HCT116 (cell line): ENCODE data around the gene BICRA. TPM values are rescaled to one million over a fixed set of nuclear protein-coding genes. Genes with fewer than 3 reads are reported as not detected.
A peak's percentile ranks its signal among the peaks of the same experiment; 100 is the strongest.

ENCODE experiments used
- ATAC-seq: fragments of 200-7000 bp; cut with Tn5 transposase; 2 replicates; pipeline ENCODE4 v1.9.1; 2020; ENCODE audit warnings: mild to moderate bottlenecking, moderate library complexity
- BruUV-seq: library from RNA; stranded (reverse); fragments of 400-500 nt; replicated peaks from 2 replicates; lab custom pipeline; 2021; lab: Mats Ljungman, UMichigan
- CTCF ChIA-PET: fragments of 300-600 bp; sonication (Branson Sonifier 250); formaldehyde crosslinking; loops from one replicate; lab custom pipeline; 2021; ENCODE audit warnings: antibody characterized with exemption; lab: Charles Lee
- POLR2A ChIA-PET: fragments of 300-600, 350-600 bp; sonication (Branson Sonifier 250); formaldehyde crosslinking; loops from one replicate; lab custom pipeline; 2021; ENCODE audit warnings: antibody characterized with exemption; lab: Charles Lee
- RAD21 ChIA-PET, 2 experiments: fragments of 300-600 bp; sonication (Branson Sonifier 250); formaldehyde crosslinking; loops; one replicate each; lab custom pipeline; 2023; ENCODE audit warnings: low total read pairs in 2 of 2; ENCODE audit not compliant: uncharacterized antibody in 2 of 2, unreplicated experiment in 2 of 2, low non-redundant PET in 1 of 2; lab: Charles Lee
- DNase-seq: peaks from one replicate; pipeline ENCODE4 v3.0.0-alpha.2; 2010; ENCODE audit warnings: low read depth, low spot score
- H2AFZ ChIP-seq: fragments of 200-600 bp; shearing (Covaris generic), sonication (generic); 2 replicates; pipeline ENCODE4 v1.6.1; 2017; ENCODE audit warnings: low read depth, mixed run types, mixed read lengths, antibody characterized with exemption, low read length; ENCODE audit not compliant: poor library complexity, severe bottlenecking
- H3K27ac ChIP-seq: 2 replicates; pipeline ENCODE4 v1.5.1; 2012; ENCODE audit warnings: low read depth, low read length
- H3K27me3 ChIP-seq: fragments of 200-600 bp; sonication (generic); 2 replicates; pipeline ENCODE4 v1.6.1; 2016; ENCODE audit warnings: mixed run types, low read length, mixed read lengths; ENCODE audit not compliant: insufficient read depth
- H3K36me3 ChIP-seq, 2 experiments: fragments of 200-500 bp in 1 of 2; fragments of 200-600 bp in 1 of 2; sonication (Bioruptor generic) in 1 of 2; sonication (generic) in 1 of 2; 2 replicates each; pipeline versions ENCODE4 v1.5.1 to v1.6.1; 2014 to 2016; ENCODE audit warnings: low read length in 2 of 2, inconsistent platforms in 1 of 2, mixed read lengths in 1 of 2, mixed run types in 1 of 2; ENCODE audit not compliant: insufficient read depth in 2 of 2, control insufficient read depth in 1 of 2
- H3K4me1 ChIP-seq, 2 experiments: fragments of 200-600 bp in 1 of 2; sonication (generic) in 1 of 2; 2 replicates each; pipeline versions ENCODE4 v1.5.1 to v1.6.1; 2012 to 2017; ENCODE audit warnings: low read length in 2 of 2, inconsistent platforms in 1 of 2, mild to moderate bottlenecking in 1 of 2, mixed read lengths in 1 of 2, mixed run types in 1 of 2, moderate library complexity in 1 of 2; ENCODE audit not compliant: insufficient read depth in 2 of 2, control insufficient read depth in 1 of 2
- H3K4me2 ChIP-seq: fragments of 200-600 bp; sonication (generic); 2 replicates; pipeline ENCODE4 v1.6.1; 2017; ENCODE audit warnings: mixed run types, low read length, mixed read lengths
- H3K4me3 ChIP-seq, 2 experiments: fragments of 200-600 bp in 1 of 2; sonication (generic) in 1 of 2; replicated peaks in 1 of 2; 2 replicates each; pipeline ENCODE4 v1.5.1; 2011 to 2016; ENCODE audit warnings: low read length in 2 of 2, control low read depth in 1 of 2, low read depth in 1 of 2, mild to moderate bottlenecking in 1 of 2, mixed read lengths in 1 of 2, mixed run types in 1 of 2
- H3K79me2 ChIP-seq: fragments of 200-600 bp; sonication (generic); 2 replicates; pipeline ENCODE4 v1.6.1; 2017; ENCODE audit warnings: mild to moderate bottlenecking, mixed run types, low read length, moderate library complexity, mixed read lengths; ENCODE audit not compliant: insufficient read depth
- H3K9ac ChIP-seq: fragments of 200-600 bp; sonication (generic); 2 replicates; pipeline ENCODE4 v1.6.1; 2016; ENCODE audit warnings: low read length, mixed read lengths
- H3K9me2 ChIP-seq: fragments of 200-600 bp; sonication (generic), shearing (Covaris generic); 2 replicates; pipeline ENCODE4 v1.6.1; 2017; ENCODE audit warnings: mixed run types, mild to moderate bottlenecking, moderate library complexity; ENCODE audit not compliant: insufficient read depth
- H3K9me3 ChIP-seq, 2 experiments: fragments of 200-500 bp in 1 of 2; fragments of 200-600 bp in 1 of 2; sonication (Bioruptor generic) in 1 of 2; sonication (generic) in 1 of 2; 2 replicates each; pipeline ENCODE4 v1.6.1; 2014 to 2017; ENCODE audit warnings: low read length in 2 of 2, mixed read lengths in 2 of 2, inconsistent platforms in 1 of 2, low read depth in 1 of 2, mild to moderate bottlenecking in 1 of 2, mixed run types in 1 of 2, moderate library complexity in 1 of 2; ENCODE audit not compliant: control insufficient read depth in 1 of 2, insufficient read depth in 1 of 2
- H4K20me1 ChIP-seq: fragments of 200-600 bp; sonication (generic), shearing (Covaris generic); 2 replicates; pipeline ENCODE4 v1.6.1; 2017; ENCODE audit warnings: mixed run types, mild to moderate bottlenecking, moderate library complexity; ENCODE audit not compliant: insufficient read depth
- ATF3 ChIP-seq: IDR thresholded peaks from 2 replicates; pipeline ENCODE4 v1.6.1; 2012
- CBX3 ChIP-seq: IDR thresholded peaks from 2 replicates; pipeline ENCODE4 v1.6.1; 2012; ENCODE audit warnings: low read depth
- EGR1 ChIP-seq: IDR thresholded peaks from 2 replicates; pipeline ENCODE4 v1.6.1; 2012; ENCODE audit warnings: low read depth
- EZH2 ChIP-seq: fragments of 200-600 bp; sonication (generic); IDR thresholded peaks from 2 replicates; pipeline ENCODE4 v1.6.1; 2017; ENCODE audit warnings: antibody characterized with exemption, mixed run types
- EZH2phosphoT487 ChIP-seq: fragments of 200-600 bp; IDR thresholded peaks from 2 replicates; pipeline ENCODE4 v1.6.1; 2018; ENCODE audit warnings: antibody characterized with exemption, borderline replicate concordance
- FOSL1 ChIP-seq: IDR thresholded peaks from 2 replicates; pipeline ENCODE4 v1.6.1; 2012; ENCODE audit warnings: low read depth
- JUND ChIP-seq: IDR thresholded peaks from 2 replicates; pipeline ENCODE4 v1.6.1; 2012
- POLR2A ChIP-seq: IDR thresholded peaks from 2 replicates; pipeline ENCODE4 v1.7.0; 2011; ENCODE audit warnings: borderline replicate concordance; ENCODE audit not compliant: insufficient read depth, insufficient read length; ENCODE audit errors: extremely low read depth
- REST ChIP-seq: IDR thresholded peaks from 2 replicates; pipeline ENCODE4 v1.6.1; 2012; ENCODE audit warnings: low read depth
- SIN3A ChIP-seq: IDR thresholded peaks from 2 replicates; pipeline ENCODE4 v1.6.1; 2012; ENCODE audit warnings: low read depth
- SP1 ChIP-seq: IDR thresholded peaks from 2 replicates; pipeline ENCODE4 v1.6.1; 2012; ENCODE audit warnings: low read depth
- SRF ChIP-seq: IDR thresholded peaks from 2 replicates; pipeline ENCODE4 v1.6.1; 2012; ENCODE audit warnings: low read depth
- TCF7L2 ChIP-seq: IDR thresholded peaks from 2 replicates; pipeline ENCODE4 v1.7.0; 2011; ENCODE audit warnings: borderline replicate concordance, inconsistent platforms; ENCODE audit not compliant: insufficient read depth, insufficient read length; ENCODE audit errors: extremely low read depth
- ZBTB33 ChIP-seq: IDR thresholded peaks from 2 replicates; pipeline ENCODE4 v1.6.1; 2011; ENCODE audit warnings: mild to moderate bottlenecking, low read length, moderate library complexity; ENCODE audit not compliant: insufficient replicate concordance; ENCODE audit errors: extremely low read depth
- ZNF274 ChIP-seq: fragments of 200-500 bp; sonication (Bioruptor generic); IDR thresholded peaks from 2 replicates; pipeline ENCODE4 v1.6.1; 2014; ENCODE audit warnings: mild to moderate bottlenecking, low read depth, low read length, inconsistent platforms
- intact Hi-C: fragments of 100-400 bp; cut with micrococcal nuclease; formaldehyde crosslinking; loops from 2 replicates; pipeline ENCODE4 v1.10.0; 2022
- total RNA-seq: library from RNA; stranded (reverse); gene quantifications from one replicate; pipeline ENCODE4 v1.2.1, GENCODE V29; 2021; ENCODE audit not compliant: unreplicated experiment

BICRA gene
- total RNA-seq, 1 experiment from 2014 or later: 11.3 TPM

- H3K4me1 ChIP-seq: no peaks in the 10 kb centered on the region
- TF ChIP-seq SIN3A: no peak
- no peak for TF ChIP-seq EGR1
- TF ChIP-seq EZH2phosphoT487: no peak
- TF ChIP-seq SP1: no peak
- no peak overlapping the region for H3K9ac ChIP-seq
- ChIA-PET RAD21 (no interaction called here), CTCF (no interaction called here), POLR2A (no interaction called here)
- no peak overlapping the region for H3K27ac ChIP-seq
- BruUV-seq: no TSS peak
- intact Hi-C loops: no loop called here
- peaks cover 0 to 2% of the 10 kb centered on the region in 2 experiments; a peak in 2 of 4 replicates for H3K36me3 ChIP-seq
- no peaks in the 10 kb centered on the region for H3K79me2 ChIP-seq
- no peaks in the 10 kb centered on the region for H3K9me3 ChIP-seq
- no peaks in the 10 kb centered on the region for H3K27me3 ChIP-seq
- H4K20me1 ChIP-seq: no peaks in the 10 kb centered on the region
- no peaks in the 10 kb centered on the region for H3K9me2 ChIP-seq
- H2AFZ ChIP-seq: no peak overlapping the region
- H3K4me3 ChIP-seq: no peak overlapping the region
- DNase-seq (no peak), ATAC-seq (peak; percentile 25; the same call in 1 of the 2 replicates)
- H3K4me2 ChIP-seq: no peak overlapping the region
Measured at GRCh38 chr19:47681388-47681787, 72.5 kb downstream of the BICRA start.

- ATAC-seq (no peak), DNase-seq (no peak)
- Histone ChIP-seq H2AFZ (no peak overlapping the region), H3K27me3 (no peaks in the 10 kb centered on the region), H3K27ac (no peak overlapping the region), H3K4me1 (no peaks in the 10 kb centered on the region), H3K36me3 (peaks cover 0 to 2% of the 10 kb centered on the region in 2 experiments; a peak in 2 of 4 replicates), H3K9me3 (no peaks in the 10 kb centered on the region), H3K4me2 (no peak overlapping the region), H3K9me2 (no peaks in the 10 kb centered on the region), H4K20me1 (no peaks in the 10 kb centered on the region), H3K4me3 (no peak overlapping the region), H3K9ac (no peak overlapping the region), H3K79me2 (no peaks in the 10 kb centered on the region)
- ChIA-PET CTCF (no interaction called here), POLR2A (no interaction called here), RAD21 (interaction anchor here in 1 of 2 experiments (0.6 kb wide), 1 partner anchor 81 kb away, joined by 4 read pairs; no protein-coding TSS in a partner anchor)
- TF ChIP-seq ZBTB33 (no peak), REST (no peak), TCF7L2 (no peak), CBX3 (no peak), SP1 (no peak), POLR2A (no peak), EZH2phosphoT487 (no peak), ZNF274 (no peak), FOSL1 (no peak), SRF (no peak), EZH2 (no peak), JUND (no peak), ATF3 (no peak)
- intact Hi-C loops: no loop called here
- BruUV-seq: no TSS peak
Measured at GRCh38 chr19:47681936-47682335, 73.0 kb downstream of the BICRA start.
